Mucosa of stomach (tissue), 1 donor: ENCODE results near the gene FAM174C.

ENCODE experiments used
- H3K27me3 ChIP-seq: one replicate; pipeline ENCODE4 v1.7.0; 2013; ENCODE audit warnings: mild to moderate bottlenecking, low read length; ENCODE audit not compliant: control insufficient read depth, insufficient read depth
- H3K36me3 ChIP-seq: one replicate; pipeline ENCODE4 v1.7.0; 2013; ENCODE audit warnings: low read length; ENCODE audit not compliant: control insufficient read depth, insufficient read depth
- H3K4me1 ChIP-seq: one replicate; pipeline ENCODE4 v1.7.0; 2013; ENCODE audit warnings: mild to moderate bottlenecking, low read length; ENCODE audit not compliant: control insufficient read depth, insufficient read depth
- H3K4me3 ChIP-seq: one replicate; pipeline ENCODE4 v1.7.0; 2013; ENCODE audit warnings: low read length
- H3K9ac ChIP-seq: one replicate; pipeline ENCODE4 v1.7.0; 2013; ENCODE audit warnings: mild to moderate bottlenecking, low read length, moderate library complexity
- H3K9me3 ChIP-seq: one replicate; pipeline ENCODE4 v1.7.0; 2013; ENCODE audit warnings: mild to moderate bottlenecking, low read length, moderate library complexity; ENCODE audit not compliant: control insufficient read depth
- donor health status: Pancreatic carcinoma.

The FAM174C gene

GRCh38 chr19:1248786-1249297 lies 26.5 kb upstream of the FAM174C start:
- Histone ChIP-seq H3K27me3 (no peaks in the 10 kb centered on the region), H3K9ac (peak overlapping the region; percentile 92), H3K4me3 (peak overlapping the region; percentile 56), H3K4me1 (peaks cover 49% of the 10 kb centered on the region), H3K9me3 (no peaks in the 10 kb centered on the region), H3K36me3 (peaks cover 9% of the 10 kb centered on the region)

GRCh38 chr19:1249298-1249989 lies 25.9 kb upstream of the FAM174C start:
- Histone ChIP-seq H3K9ac (peak overlapping the region; percentile 92), H3K9me3 (no peaks in the 10 kb centered on the region), H3K4me3 (no peak overlapping the region), H3K36me3 (peaks cover 11% of the 10 kb centered on the region), H3K4me1 (peaks cover 49% of the 10 kb centered on the region), H3K27me3 (no peaks in the 10 kb centered on the region)

- Histone ChIP-seq H3K27me3 (no peaks in the 10 kb centered on the region), H3K9me3 (no peaks in the 10 kb centered on the region)
These were observed 25.3 kb upstream of the FAM174C start for GRCh38 chr19:1249990-1250436.

GRCh38 chr19:1250437-1251260 lies 24.7 kb upstream of the FAM174C start:
- H3K4me1 ChIP-seq = peaks cover 49% of the 10 kb centered on the region
- H3K9ac ChIP-seq = peak overlapping the region; percentile 90

More at GRCh38 chr19:1249990-1250436, 25.3 kb upstream of the FAM174C start:
- no peak overlapping the region for H3K4me3 ChIP-seq
- peaks cover 49% of the 10 kb centered on the region for H3K4me1 ChIP-seq
- H3K9ac ChIP-seq = peak overlapping the region; percentile 71
- H3K36me3 ChIP-seq = peaks cover 16% of the 10 kb centered on the region

GRCh38 chr19:1251330-1252220 lies 23.8 kb upstream of the FAM174C start:
- Histone ChIP-seq H3K9me3 (no peaks in the 10 kb centered on the region), H3K4me3 (peak overlapping the region; percentile 74), H3K4me1 (peaks cover 43% of the 10 kb centered on the region), H3K9ac (peak overlapping the region; percentile 90), H3K27me3 (no peaks in the 10 kb centered on the region), H3K36me3 (peaks cover 29% of the 10 kb centered on the region)

More at GRCh38 chr19:1250437-1251260, 24.7 kb upstream of the FAM174C start:
- Histone ChIP-seq H3K27me3 (no peaks in the 10 kb centered on the region), H3K36me3 (peaks cover 23% of the 10 kb centered on the region), H3K9me3 (no peaks in the 10 kb centered on the region), H3K4me3 (peak overlapping the region; percentile 74)

GRCh38 chr19:1252221-1252820 lies 23.0 kb upstream of the FAM174C start:
- H3K9ac ChIP-seq = peak overlapping the region; percentile 90
- H3K4me1 ChIP-seq = peaks cover 43% of the 10 kb centered on the region
- H3K9me3 ChIP-seq = no peaks in the 10 kb centered on the region
- H3K36me3 ChIP-seq = peaks cover 33% of the 10 kb centered on the region
- no peaks in the 10 kb centered on the region for H3K27me3 ChIP-seq
- H3K4me3 ChIP-seq = peak overlapping the region; percentile 74

- Histone ChIP-seq H3K27me3 (no peaks in the 10 kb centered on the region), H3K4me1 (peaks cover 39% of the 10 kb centered on the region), H3K9me3 (no peaks in the 10 kb centered on the region), H3K36me3 (peaks cover 38% of the 10 kb centered on the region), H3K4me3 (no peak overlapping the region), H3K9ac (peak overlapping the region; percentile 90)
These were observed 22.4 kb upstream of the FAM174C start for GRCh38 chr19:1252821-1253513.

GRCh38 chr19:1253514-1254080 lies 21.7 kb upstream of the FAM174C start:
- H3K36me3 ChIP-seq = peaks cover 40% of the 10 kb centered on the region
- no peak overlapping the region for H3K4me3 ChIP-seq
- H3K4me1 ChIP-seq = peaks cover 42% of the 10 kb centered on the region
- H3K9me3 ChIP-seq = no peaks in the 10 kb centered on the region
- H3K27me3 ChIP-seq = no peaks in the 10 kb centered on the region
- H3K9ac ChIP-seq = peak overlapping the region; percentile 90

- Histone ChIP-seq H3K4me1 (peaks cover 47% of the 10 kb centered on the region), H3K27me3 (no peaks in the 10 kb centered on the region), H3K36me3 (peaks cover 40% of the 10 kb centered on the region), H3K9me3 (no peaks in the 10 kb centered on the region), H3K4me3 (no peak overlapping the region), H3K9ac (peak overlapping the region; percentile 33)
These were observed 21.2 kb upstream of the FAM174C start for GRCh38 chr19:1254081-1254527.

GRCh38 chr19:1254530-1255185 lies 20.7 kb upstream of the FAM174C start:
- no peaks in the 10 kb centered on the region for H3K27me3 ChIP-seq
- H3K4me1 ChIP-seq = peaks cover 53% of the 10 kb centered on the region
- no peak overlapping the region for H3K4me3 ChIP-seq
- peak overlapping the region; percentile 33 for H3K9ac ChIP-seq
- peaks cover 40% of the 10 kb centered on the region for H3K36me3 ChIP-seq
- H3K9me3 ChIP-seq = no peaks in the 10 kb centered on the region
